ENCODE results near the gene NRTN. TPM values are rescaled to one million over a fixed set of nuclear protein-coding genes. Genes with fewer than 3 reads are reported as not detected.

The NRTN gene
- total RNA-seq, 2 experiments from 2014 or later = not detected

GRCh38 chr19:5809469-5809868, 4.6 kb downstream of the NRTN start:
- ATAC-seq (no peak), DNase-seq (peak; percentile 33)
- Mint-ChIP-seq H3K9me3 (ENCODE audit: low read depth) (no peaks in the 10 kb centered on the region), H3K27me3 (peaks cover 23% of the 10 kb centered on the region), H3K27ac (no peak overlapping the region), H3K4me3 (no peak overlapping the region), H3K36me3 (no peaks in the 10 kb centered on the region), H3K4me1 (peaks cover 2% of the 10 kb centered on the region)
- CTCF ChIA-PET = no interaction called here

GRCh38 chr19:5811117-5811516, 6.2 kb downstream of the NRTN start:
- ATAC-seq (no peak), DNase-seq (no peak)
- Mint-ChIP-seq H3K9me3 (ENCODE audit: low read depth) (no peaks in the 10 kb centered on the region), H3K4me3 (no peak overlapping the region), H3K27ac (no peak overlapping the region), H3K36me3 (no peaks in the 10 kb centered on the region), H3K27me3 (peaks cover 14% of the 10 kb centered on the region), H3K4me1 (no peaks in the 10 kb centered on the region)
- CTCF ChIA-PET = no interaction called here

GRCh38 chr19:5814123-5814851, 9.4 kb downstream of the NRTN start:
- Mint-ChIP-seq H3K4me3 (no peak overlapping the region), H3K27me3 (peaks cover 3% of the 10 kb centered on the region), H3K27ac (no peak overlapping the region), H3K4me1 (no peaks in the 10 kb centered on the region), H3K9me3 (ENCODE audit: low read depth) (no peaks in the 10 kb centered on the region), H3K36me3 (no peaks in the 10 kb centered on the region)
- CTCF ChIA-PET = interaction anchor here (0.7 to 1.2 kb wide), 2 partner anchors 10 to 127 kb away, joined by 3 to 6 read pairs; no protein-coding TSS in a partner anchor
- ATAC-seq = no peak
- DNase-seq = no peak

GRCh38 chr19:5814852-5815246, 10.0 kb downstream of the NRTN start:
- DNase-seq = no peak
- H3K36me3 Mint-ChIP-seq = no peaks in the 10 kb centered on the region
- H3K9me3 Mint-ChIP-seq (ENCODE audit: low read depth) = no peaks in the 10 kb centered on the region
- CTCF ChIA-PET = no interaction called here
- ATAC-seq = no peak
- H3K27me3 Mint-ChIP-seq = peaks cover 3% of the 10 kb centered on the region
- no peaks in the 10 kb centered on the region for H3K4me1 Mint-ChIP-seq
- H3K27ac Mint-ChIP-seq = no peak overlapping the region
- no peak overlapping the region for H3K4me3 Mint-ChIP-seq

GRCh38 chr19:5817218-5817617, 12.4 kb downstream of the NRTN start:
- Mint-ChIP-seq H3K27ac (no peak overlapping the region), H3K9me3 (ENCODE audit: low read depth) (no peaks in the 10 kb centered on the region), H3K27me3 (peaks cover 3% of the 10 kb centered on the region), H3K36me3 (no peaks in the 10 kb centered on the region), H3K4me3 (no peak overlapping the region), H3K4me1 (no peaks in the 10 kb centered on the region)
- ATAC-seq (no peak), DNase-seq (no peak)
- CTCF ChIA-PET = no interaction called here

GRCh38 chr19:5818594-5818993, 13.7 kb downstream of the NRTN start:
- DNase-seq (no peak), ATAC-seq (no peak)
- peaks cover 3% of the 10 kb centered on the region for H3K27me3 Mint-ChIP-seq
- no peak overlapping the region for H3K4me3 Mint-ChIP-seq
- CTCF ChIA-PET = interaction anchor here (0.7 kb wide), 1 partner anchor 11 kb away, joined by 3 read pairs; no protein-coding TSS in a partner anchor
- H3K4me1 Mint-ChIP-seq = no peaks in the 10 kb centered on the region
- H3K36me3 Mint-ChIP-seq = no peaks in the 10 kb centered on the region
- no peak overlapping the region for H3K27ac Mint-ChIP-seq
- H3K9me3 Mint-ChIP-seq (ENCODE audit: low read depth) = no peaks in the 10 kb centered on the region

- Mint-ChIP-seq H3K36me3 (no peaks in the 10 kb centered on the region), H3K27me3 (peaks cover 3% of the 10 kb centered on the region), H3K4me3 (no peak overlapping the region), H3K4me1 (no peaks in the 10 kb centered on the region), H3K27ac (no peak overlapping the region), H3K9me3 (ENCODE audit: low read depth) (no peaks in the 10 kb centered on the region)
- ATAC-seq = no peak
- CTCF ChIA-PET = interaction anchor here (0.6 kb wide), 1 partner anchor 15 kb away, joined by 3 read pairs; no protein-coding TSS in a partner anchor
- DNase-seq = no peak
These were observed 15.9 kb downstream of the NRTN start for GRCh38 chr19:5820785-5821184.

- no peaks in the 10 kb centered on the region for H3K9me3 Mint-ChIP-seq (ENCODE audit: low read depth)
- H3K4me1 Mint-ChIP-seq = peaks cover 1% of the 10 kb centered on the region
- no peak for DNase-seq
- no peaks in the 10 kb centered on the region for H3K36me3 Mint-ChIP-seq
- peaks cover 3% of the 10 kb centered on the region for H3K27me3 Mint-ChIP-seq
- H3K27ac Mint-ChIP-seq = no peak overlapping the region
- CTCF ChIA-PET = interaction anchor here (3.3 kb wide), 1 partner anchor 18 kb away, joined by 10 read pairs; no protein-coding TSS in a partner anchor
- H3K4me3 Mint-ChIP-seq = no peak overlapping the region
- ATAC-seq = no peak
These were observed 16.8 kb downstream of the NRTN start for GRCh38 chr19:5821521-5822180.

- ATAC-seq = no peak
- no peaks in the 10 kb centered on the region for H3K9me3 Mint-ChIP-seq (ENCODE audit: low read depth)
- peaks cover 8% of the 10 kb centered on the region for H3K4me1 Mint-ChIP-seq
- H3K27ac Mint-ChIP-seq = no peak overlapping the region
- CTCF ChIA-PET = interaction anchor here (3.3 kb wide), 1 partner anchor 19 kb away, joined by 10 read pairs; no protein-coding TSS in a partner anchor
- no peak for DNase-seq
- H3K4me3 Mint-ChIP-seq = no peak overlapping the region
- no peaks in the 10 kb centered on the region for H3K27me3 Mint-ChIP-seq
- H3K36me3 Mint-ChIP-seq = no peaks in the 10 kb centered on the region
These were observed 17.4 kb downstream of the NRTN start for GRCh38 chr19:5822181-5822844.

- CTCF ChIA-PET = interaction anchor here (3.3 kb wide), 1 partner anchor 20 kb away, joined by 10 read pairs; no protein-coding TSS in a partner anchor
- Mint-ChIP-seq H3K4me3 (no peak overlapping the region), H3K27me3 (no peaks in the 10 kb centered on the region), H3K27ac (no peak overlapping the region), H3K4me1 (peaks cover 11% of the 10 kb centered on the region), H3K36me3 (peaks cover 3% of the 10 kb centered on the region), H3K9me3 (ENCODE audit: low read depth) (no peaks in the 10 kb centered on the region)
- DNase-seq = no peak
- no peak for ATAC-seq
These were observed 18.9 kb downstream of the NRTN start for GRCh38 chr19:5823579-5824281.

- Mint-ChIP-seq H3K9me3 (ENCODE audit: low read depth) (no peaks in the 10 kb centered on the region), H3K4me1 (peaks cover 11% of the 10 kb centered on the region), H3K36me3 (peaks cover 3% of the 10 kb centered on the region), H3K27me3 (no peaks in the 10 kb centered on the region), H3K27ac (no peak overlapping the region), H3K4me3 (no peak overlapping the region)
- CTCF ChIA-PET = interaction anchor here (3.3 kb wide), 1 partner anchor 21 kb away, joined by 10 read pairs; no protein-coding TSS in a partner anchor
- DNase-seq (no peak), ATAC-seq (no peak)
These were observed 19.9 kb downstream of the NRTN start for GRCh38 chr19:5824751-5825150.

- CTCF ChIA-PET = interaction anchor here (3.3 kb wide), 1 partner anchor 21 kb away, joined by 10 read pairs; no protein-coding TSS in a partner anchor
- Mint-ChIP-seq H3K4me1 (peaks cover 11% of the 10 kb centered on the region), H3K36me3 (peaks cover 3% of the 10 kb centered on the region), H3K27ac (no peak overlapping the region), H3K27me3 (no peaks in the 10 kb centered on the region), H3K4me3 (no peak overlapping the region), H3K9me3 (ENCODE audit: low read depth) (no peaks in the 10 kb centered on the region)
- no peak for ATAC-seq
- no peak for DNase-seq
These were observed 20.3 kb downstream of the NRTN start for GRCh38 chr19:5825178-5825577.
